Right lobe of liver (tissue), 4 donors: ENCODE measurements around the gene CFTR.

Source experiments
- POLR2A ChIP-seq: fragments of 450-650 bp; IDR thresholded peaks from one replicate; pipeline ENCODE4 v1.6.1; 2017; ENCODE audit warnings: antibody characterized with exemption, mild to moderate bottlenecking
- TF ChIP-seq, protein P1 (sequence below), 4 donors: fragments of 200-600 bp in 3 of 4; fragments of 450-650 bp in 1 of 4; IDR thresholded peaks; one replicate each; pipeline versions ENCODE4 v1.5.1 to v1.8.0; 2016 to 2022; ENCODE audit warnings: antibody characterized with exemption in 4 of 4, mild to moderate bottlenecking in 2 of 4
- donor health status: DM: no; HTN: no; CAD: no.
- donor health status: DM: no; HTN: no; CAD: no.
- donor health status: DM: no; HTN: yes; CAD: no.

DNA sequence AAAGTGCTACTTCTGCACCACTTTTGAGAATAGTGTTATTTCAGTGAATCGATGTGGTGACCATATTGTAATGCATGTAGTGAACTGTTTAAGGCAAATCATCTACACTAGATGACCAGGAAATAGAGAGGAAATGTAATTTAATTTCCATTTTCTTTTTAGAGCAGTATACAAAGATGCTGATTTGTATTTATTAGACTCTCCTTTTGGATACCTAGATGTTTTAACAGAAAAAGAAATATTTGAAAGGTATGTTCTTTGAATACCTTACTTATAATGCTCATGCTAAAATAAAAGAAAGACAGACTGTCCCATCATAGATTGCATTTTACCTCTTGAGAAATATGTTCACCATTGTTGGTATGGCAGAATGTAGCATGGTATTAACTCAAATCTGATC lies 110.4 kb downstream of the CFTR start:
- TF ChIP-seq, protein P1, sequence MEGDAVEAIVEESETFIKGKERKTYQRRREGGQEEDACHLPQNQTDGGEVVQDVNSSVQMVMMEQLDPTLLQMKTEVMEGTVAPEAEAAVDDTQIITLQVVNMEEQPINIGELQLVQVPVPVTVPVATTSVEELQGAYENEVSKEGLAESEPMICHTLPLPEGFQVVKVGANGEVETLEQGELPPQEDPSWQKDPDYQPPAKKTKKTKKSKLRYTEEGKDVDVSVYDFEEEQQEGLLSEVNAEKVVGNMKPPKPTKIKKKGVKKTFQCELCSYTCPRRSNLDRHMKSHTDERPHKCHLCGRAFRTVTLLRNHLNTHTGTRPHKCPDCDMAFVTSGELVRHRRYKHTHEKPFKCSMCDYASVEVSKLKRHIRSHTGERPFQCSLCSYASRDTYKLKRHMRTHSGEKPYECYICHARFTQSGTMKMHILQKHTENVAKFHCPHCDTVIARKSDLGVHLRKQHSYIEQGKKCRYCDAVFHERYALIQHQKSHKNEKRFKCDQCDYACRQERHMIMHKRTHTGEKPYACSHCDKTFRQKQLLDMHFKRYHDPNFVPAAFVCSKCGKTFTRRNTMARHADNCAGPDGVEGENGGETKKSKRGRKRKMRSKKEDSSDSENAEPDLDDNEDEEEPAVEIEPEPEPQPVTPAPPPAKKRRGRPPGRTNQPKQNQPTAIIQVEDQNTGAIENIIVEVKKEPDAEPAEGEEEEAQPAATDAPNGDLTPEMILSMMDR (IDR thresholded peaks at IDR 0.05), result no peak
- TF ChIP-seq POLR2A, result no peak
